Kidney glomerular epithelial cell (primary cell): ENCODE measurements around the gene OR10Z1.

ENCODE experiments used
- DNase-seq: peaks from one replicate; lab custom pipeline; 2025; lab: John Stamatoyannopoulos, UW

OR10Z1 gene, protein sequence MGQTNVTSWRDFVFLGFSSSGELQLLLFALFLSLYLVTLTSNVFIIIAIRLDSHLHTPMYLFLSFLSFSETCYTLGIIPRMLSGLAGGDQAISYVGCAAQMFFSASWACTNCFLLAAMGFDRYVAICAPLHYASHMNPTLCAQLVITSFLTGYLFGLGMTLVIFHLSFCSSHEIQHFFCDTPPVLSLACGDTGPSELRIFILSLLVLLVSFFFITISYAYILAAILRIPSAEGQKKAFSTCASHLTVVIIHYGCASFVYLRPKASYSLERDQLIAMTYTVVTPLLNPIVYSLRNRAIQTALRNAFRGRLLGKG

DNA sequence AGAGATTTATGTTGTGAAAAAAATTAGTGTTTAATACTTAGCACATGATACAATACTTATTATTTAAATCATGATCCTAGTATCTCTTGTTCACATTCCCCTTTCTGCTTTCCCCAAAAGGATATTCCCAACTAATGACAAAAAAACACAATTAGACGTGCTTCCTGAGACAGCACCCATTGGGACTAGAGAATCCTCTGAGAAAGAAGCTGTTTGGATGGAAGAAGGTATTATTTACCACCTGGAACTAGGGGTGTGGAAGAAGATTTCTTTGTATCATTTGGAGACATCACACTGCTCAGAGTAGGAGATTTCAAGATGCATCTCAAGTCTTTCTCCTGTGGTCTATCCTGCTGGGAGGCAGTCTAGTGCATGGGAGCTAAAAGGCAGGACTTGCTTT, at the start of gene OR10Z1:
Gene OR10Z1 (plus strand): TSS at position 301 of the 400 bp plus-strand sequence. CDS start 1,171 bp downstream, outside the sequence.
- no peak for DNase-seq

DNA sequence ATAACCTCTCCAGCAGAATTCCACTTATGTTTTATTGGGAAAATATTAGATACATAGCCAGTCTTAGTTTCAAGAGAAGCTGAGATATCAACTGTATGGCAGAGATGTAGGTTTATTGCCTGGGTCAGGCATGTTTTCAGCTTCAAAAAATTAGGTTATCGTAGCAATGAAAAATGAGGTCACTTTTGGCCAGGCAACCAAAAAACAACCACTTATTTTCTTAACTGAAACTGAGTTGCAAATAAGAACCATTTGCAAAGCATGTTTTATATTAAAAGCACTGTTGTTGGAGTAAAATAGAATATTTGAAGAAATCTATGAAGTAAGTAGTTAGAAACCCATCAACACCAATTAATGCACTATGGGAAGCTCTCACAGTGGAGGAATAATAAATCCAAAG, 45.4 kb upstream of the OR10Z1 start:
- no peak for DNase-seq

DNA sequence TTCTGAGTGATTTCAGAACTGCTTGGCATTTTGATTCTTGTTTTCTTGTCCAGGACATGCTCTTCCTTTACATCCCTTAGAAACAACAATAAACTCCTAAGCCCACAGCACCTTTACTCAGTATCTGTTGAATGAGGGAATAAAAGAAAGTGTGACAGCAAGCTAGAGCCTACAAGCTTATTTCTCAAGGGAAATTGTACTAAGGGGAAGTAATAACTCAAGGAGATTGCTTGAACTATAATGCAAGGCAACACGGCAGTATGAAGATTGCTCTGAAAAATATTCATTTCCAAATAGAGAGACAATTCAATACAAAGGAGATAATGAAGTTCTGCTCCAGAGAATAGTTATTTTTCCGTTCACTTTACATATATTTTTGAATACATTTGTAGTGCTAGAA, 41.2 kb upstream of the OR10Z1 start:
- no peak for DNase-seq

DNA sequence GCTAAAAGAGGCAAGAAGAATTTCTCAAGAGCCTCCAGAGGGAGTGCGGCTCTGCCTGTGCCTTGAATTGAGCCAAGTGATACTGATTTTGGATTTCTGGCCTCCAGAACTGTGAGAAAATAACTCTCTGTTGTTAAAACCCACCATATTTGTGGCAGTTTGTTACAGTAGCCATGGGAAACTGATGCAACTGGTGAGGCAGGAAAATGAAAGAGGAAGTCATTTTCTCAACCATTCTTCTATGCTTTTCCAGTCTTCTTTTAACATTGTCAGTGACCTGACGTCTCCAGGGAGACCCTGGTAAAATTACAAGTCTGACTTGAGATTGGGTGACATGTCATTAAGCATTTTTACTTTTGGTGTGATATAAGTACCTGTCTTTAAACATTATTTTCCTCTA, 40.5 kb upstream of the OR10Z1 start:
- no peak for DNase-seq

DNA sequence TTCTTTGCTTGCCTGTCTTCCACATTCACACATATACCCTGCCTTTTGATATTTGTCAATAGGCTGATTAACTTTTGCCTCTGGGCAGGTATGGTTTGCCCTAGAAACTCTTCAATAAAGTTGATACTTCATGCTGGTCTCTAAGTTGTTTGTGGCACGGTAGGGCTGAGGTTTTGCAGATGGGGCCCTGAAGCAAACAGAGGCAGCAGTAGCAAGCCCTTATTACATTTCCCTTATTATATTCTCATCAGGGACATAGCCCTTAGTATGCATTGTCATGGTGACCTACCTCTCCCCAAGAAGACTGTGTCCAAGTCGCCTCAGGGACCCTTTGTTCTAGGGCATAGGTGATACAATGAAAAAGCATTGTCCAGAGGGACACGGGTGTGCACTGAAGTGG, 34.6 kb upstream of the OR10Z1 start, which contains the start of gene OR6P1:
Gene OR6P1 (minus strand): TSS at position 101 of the 400 bp plus-strand sequence. CDS start 6,976 bp downstream, outside the sequence.
- no peak for DNase-seq

DNA sequence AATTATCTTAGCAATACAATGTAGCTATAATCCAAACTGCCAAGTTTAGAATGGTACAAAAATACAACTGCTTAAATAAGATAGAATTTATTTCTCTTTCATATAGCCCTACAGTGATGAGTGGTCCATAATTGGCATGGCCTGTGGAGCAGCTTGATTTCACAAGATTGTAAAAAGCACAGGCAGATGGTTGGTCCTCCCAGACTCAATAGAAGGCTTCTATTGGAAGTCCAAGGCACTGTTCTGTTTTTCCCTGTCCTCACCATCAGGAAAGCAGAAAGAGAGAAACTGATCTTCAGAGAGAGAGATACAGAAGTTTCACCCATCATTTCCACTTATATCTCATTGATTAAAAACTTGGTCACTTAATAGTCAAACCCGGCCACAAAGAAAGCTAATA, 32.8 kb upstream of the OR10Z1 start:
- no peak for DNase-seq

DNA sequence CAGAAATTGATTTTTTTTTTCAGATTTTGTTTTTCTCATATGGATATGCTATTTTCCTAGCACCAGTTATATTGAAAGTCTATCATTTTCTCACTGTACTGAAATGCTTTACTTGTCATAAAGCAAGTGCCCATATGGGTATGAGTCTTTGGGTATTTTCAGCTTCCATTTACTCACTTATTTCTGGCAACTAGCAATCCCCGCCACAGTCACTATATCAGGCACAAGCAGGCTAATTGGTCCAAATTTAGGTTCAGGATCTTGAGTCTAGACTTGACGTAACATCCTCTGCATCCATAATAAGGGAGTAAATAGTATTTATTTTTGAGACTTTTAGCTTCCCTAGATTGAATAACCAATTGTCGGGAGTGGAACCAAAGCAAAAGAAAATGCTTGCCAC, 27.5 kb upstream of the OR10Z1 start:
- DNase-seq, result no peak

DNA sequence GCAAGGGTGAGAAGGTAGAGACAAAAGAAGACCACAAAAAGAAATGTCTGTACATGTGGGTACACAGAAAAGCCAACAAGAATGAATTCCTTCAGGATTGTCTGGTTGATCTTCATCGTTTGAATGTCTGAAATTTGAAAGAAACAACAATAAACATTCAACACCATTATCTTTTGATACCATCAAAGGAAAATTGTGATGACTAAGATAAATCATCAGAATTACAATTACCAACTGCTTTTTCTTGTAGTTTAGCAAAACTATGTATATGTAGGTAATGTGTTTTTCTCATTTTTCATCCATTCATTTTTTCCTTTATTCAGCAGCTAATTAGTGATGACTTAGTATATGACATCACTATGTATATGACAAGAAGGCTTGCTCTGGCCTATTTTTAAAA, 25.3 kb upstream of the OR10Z1 start, which contains the start of gene OR10X1:
Gene OR10X1 (minus strand): TSS at position 167 of the 400 bp plus-strand sequence. CDS start 0 bp downstream, at position 167.
- DNase-seq, result no peak

DNA sequence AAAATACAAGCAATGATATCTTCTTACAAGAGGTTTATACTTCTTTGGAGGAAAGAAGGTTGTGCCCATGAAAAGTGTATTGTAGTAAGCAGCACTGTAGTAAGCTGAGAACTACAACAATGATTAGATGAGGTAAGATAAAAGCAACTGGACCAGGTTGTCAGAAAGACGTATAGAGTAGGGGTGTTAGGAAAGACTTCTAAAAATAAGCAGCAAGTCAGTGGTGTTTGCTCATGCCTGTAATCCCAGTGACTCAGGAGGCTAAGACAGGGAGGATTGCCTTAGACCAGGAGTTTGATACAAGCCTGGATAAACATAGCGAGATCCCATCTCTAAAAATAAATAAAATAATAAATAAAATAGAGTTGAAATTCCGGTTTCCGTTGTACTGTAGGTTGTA, 21.1 kb upstream of the OR10Z1 start:
- no peak for DNase-seq

DNA sequence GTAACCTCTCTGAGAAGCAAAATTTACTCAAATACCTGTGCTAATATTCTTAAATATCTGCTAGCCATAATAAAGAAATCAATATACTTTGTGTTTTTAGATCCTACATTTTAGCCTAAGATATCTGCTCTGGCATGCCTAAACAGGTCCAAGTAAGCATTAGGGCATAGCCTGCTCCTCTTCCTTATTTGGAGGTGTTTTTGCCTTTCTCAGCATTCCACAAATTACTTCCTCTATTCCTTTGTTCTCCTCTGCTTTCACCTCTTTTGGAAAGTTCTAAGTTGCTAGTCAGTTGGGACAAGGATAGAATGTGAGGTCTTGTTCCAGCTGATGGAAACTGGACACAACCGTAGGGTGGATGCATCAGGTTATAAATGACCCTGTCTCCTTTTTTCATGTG, 18.1 kb upstream of the OR10Z1 start:
- DNase-seq, result no peak

DNA sequence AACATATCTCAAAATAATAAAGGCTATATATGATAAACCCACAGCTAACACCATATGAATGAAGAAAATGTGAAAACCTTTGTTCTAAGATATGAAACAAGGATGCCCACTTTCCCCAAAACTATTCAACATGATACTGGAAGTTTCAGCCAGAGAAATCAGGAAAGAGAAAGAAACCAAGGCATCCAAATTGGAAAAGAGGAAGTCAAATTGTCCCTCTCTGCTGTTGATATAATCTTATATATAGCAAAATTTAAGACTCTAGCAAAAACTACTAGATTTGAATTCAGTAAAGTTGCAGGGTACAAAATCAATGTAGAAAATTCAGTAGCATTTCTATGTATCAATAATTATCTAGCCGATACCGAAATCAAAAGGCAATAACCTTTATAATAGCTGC, 4.3 kb upstream of the OR10Z1 start:
- no peak for DNase-seq

DNA sequence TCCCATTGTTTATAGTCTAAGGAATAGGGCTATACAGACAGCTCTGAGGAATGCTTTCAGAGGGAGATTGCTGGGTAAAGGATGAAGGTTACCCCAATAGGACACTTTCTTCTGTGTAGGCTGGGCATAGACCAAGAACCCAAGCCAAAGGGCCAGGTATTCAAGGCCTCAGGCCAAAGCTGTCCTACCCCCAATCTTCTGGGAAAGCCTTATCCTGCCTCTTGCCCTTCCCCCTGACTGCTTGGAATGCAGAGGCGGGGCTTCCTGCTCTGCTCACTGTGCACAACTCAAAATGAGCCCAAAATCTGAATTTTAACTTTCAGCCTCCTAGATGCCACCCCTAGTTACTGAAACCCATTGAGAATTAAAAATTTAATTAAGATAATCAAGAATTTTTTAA, 2.2 kb downstream of the OR10Z1 start:
- DNase-seq, result no peak

DNA sequence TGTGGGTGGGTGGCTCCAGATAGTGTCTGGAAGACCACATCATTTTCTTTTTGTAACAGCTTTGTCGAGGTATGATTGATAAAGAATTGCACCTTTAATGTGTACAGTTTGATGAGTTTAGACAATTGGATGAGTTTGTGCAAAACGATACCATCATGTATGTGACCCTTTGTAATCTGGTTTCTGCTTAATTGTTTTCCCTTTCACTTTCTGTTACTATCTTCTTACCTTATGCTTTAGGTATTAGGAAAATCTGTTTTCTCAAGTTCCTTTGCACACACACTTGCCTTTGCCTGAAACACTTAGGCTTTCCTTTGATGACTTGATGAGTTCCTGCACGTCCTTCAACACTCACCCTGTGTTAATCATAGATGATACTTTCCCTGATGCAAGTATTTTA, 6.8 kb downstream of the OR10Z1 start:
- no peak for DNase-seq

DNA sequence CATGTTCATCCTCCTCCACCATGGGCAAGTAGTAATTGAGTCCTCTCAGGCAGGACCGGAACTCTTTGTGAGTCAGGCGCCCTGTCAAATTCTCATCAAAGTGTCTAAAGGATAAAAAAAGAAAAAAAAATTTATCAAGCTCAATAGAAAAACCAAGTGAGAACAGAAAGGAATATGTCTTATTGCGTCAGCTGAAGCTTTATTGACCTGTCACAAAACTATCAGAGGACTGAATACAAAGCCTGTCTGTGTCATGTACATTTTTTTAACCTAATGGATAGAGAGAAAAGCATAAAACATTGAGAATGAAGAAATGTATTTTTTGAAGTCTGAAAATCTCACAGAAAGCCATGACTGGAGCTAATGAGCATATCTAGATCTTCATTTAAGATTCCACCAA, 8.7 kb downstream of the OR10Z1 start:
- no peak for DNase-seq

DNA sequence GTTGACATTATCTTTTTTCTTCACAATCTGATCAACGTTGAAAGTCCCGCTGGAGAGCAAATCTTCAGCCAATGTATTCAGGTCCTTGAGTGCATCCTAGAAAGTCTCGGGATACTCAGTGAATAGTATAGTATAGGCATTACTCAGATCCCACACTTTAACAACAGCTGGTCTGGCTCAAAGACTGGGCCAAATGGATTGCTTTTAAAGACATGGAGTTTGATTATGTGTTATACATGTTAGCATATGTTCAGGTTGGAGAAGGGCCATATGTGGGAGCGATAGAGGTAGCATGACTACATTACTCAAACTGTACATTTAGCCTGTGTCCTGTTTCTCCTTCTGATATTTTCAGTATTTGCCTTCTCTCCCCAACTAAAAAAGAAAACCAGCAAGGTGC, 33.1 kb downstream of the OR10Z1 start:
- DNase-seq, result no peak

DNA sequence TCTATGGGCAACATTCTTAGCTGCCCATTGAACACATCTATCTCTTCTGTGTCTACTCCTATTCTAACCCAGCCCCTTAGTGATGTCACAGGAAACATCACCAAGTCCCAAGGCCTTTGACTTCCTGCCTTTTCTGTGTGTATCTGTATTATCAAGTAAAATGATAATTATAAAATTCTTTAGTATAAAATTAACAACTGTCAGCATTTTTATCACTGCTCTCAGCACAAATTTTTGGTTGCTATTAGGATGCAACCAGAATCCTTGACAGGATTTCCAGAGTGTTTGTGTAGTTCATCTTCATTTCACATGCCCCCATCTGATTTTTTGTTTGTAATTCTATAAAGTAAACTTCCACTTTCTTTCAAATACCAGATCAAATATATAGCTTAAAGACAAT, 33.8 kb downstream of the OR10Z1 start:
- DNase-seq, result no peak

DNA sequence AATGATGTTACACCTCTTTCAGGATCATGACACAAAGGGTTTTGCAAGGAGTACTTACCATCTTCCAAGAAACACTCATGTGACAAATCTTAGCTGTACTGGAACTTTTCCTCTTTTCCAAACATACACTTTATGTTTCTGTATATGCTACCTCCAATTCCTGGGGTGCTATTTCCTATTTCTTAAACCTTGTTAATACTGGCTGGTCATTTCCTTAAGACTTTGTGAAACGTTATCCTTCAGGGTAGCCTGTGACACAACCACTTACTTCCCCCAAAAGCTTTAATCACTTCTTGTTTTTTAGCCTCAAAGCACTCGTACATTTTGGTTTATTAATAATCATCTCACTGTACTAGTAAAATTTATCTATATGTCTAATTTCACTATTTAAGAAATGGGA, 39.4 kb downstream of the OR10Z1 start:
- no peak for DNase-seq

DNA sequence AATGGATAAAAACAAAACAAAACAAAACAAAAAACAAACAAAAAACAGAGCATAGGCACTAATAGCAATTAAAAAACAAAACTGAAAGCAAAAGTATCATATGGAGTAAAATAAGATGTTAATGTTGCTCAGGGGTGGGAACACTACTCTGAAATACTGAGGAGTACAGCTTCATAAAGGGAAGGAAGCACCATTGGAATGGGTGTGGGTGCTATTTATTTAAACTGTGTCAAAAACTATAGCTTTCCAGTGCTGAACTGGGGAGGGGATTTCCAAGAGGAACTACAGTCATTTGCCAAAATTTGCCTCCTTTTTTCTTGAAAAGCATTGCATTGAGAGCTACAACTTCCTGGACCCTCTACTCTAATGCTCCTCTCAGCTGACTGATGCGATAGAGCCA, 41.4 kb downstream of the OR10Z1 start:
- DNase-seq, result no peak

DNA sequence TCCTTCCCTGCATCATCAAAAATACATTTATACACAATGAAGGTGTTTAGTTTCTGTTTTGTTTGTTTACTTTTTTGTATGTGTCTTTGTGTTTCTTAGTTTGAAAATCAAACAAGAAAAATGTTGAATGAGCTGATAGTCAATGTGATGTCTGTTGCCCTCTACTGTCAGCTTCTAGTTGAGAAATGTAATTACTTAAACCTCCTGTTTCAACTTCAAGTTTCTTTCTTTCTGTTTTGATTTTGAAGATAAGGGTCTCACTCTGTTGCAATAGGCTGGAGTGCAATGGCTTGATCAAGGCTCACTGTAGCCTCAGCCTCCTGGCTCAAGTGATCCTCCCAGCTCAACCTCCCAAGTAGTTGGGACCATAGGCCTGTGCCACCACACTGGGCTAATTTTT, 44.0 kb downstream of the OR10Z1 start:
- no peak for DNase-seq

DNA sequence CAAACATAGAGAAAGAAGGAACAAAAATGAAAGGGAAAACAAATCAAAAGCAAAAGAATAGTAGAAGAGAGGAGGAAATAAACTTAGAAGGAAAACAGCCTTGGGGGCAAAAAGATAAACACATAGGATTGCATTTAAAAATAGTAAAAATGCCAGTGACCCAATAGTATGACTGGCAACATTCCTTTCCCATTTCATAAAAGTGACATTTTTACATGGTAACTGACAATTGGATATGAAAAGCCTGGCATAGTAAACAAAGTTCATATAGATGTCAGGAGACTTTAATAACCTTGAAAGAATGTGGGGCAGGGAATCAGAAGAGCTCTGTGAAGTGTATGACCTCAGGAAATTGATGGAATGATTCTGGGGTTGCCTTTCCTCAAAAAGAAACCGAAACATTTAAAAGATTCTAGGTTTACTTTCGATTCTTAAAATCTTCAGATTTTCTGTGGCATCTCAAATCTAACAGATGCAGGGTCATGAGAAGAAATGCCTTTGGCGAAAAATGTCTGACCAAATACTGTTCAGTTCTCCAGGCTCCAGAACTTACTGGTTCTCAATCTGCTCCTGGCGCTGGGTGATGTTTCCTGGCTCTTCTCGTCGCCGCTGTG, 47.8 kb downstream of the OR10Z1 start:
- no peak for DNase-seq

DNA sequence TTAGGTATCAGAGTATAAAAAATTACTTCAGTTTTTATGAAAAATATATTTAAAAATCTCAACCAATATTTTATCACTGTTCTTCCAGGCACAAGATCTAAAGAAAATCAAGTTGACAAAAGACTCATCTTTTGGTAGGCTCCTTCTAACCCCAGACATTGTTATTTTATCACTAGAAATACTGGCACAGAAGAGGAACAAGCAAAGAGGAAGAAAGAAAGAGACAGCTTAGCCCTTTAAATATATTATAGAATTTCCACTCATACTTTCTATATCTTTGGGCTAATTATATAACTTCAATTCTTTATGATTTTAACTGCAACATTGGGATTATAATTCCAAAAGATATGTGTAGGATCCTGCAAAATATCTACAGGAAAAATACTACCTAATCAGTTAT, 49.0 kb downstream of the OR10Z1 start:
- no peak for DNase-seq

DNA sequence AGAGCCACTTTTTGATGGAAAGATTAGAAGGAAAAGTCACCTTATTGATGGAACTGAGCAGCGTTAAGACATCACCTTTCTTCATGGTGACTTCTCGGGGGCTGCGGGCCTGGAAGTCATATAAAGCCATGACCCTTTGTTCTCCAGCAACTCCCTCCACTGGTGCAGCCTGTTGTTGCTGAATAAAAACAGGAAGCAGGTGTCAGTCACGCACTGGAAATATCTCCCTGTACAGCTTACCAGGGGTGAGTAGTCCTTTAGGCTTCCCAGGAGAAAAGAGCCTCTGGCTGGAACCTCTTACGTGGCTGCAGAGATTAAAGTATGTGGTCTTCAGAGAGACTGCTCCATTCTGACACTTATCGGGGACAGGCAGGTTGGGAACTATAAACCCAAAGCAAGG, 49.5 kb downstream of the OR10Z1 start:
- DNase-seq, result no peak
